ENCODE measurements around the gene ATP8A1.
A peak's percentile ranks its signal among the peaks of the same experiment; 100 is the strongest.
"Not testable (repeated sequence)": the region's sequence is repeated elsewhere in the genome, so short reads cannot be mapped to it uniquely, and the experiment has no call there.

ATP8A1 gene

DNA sequence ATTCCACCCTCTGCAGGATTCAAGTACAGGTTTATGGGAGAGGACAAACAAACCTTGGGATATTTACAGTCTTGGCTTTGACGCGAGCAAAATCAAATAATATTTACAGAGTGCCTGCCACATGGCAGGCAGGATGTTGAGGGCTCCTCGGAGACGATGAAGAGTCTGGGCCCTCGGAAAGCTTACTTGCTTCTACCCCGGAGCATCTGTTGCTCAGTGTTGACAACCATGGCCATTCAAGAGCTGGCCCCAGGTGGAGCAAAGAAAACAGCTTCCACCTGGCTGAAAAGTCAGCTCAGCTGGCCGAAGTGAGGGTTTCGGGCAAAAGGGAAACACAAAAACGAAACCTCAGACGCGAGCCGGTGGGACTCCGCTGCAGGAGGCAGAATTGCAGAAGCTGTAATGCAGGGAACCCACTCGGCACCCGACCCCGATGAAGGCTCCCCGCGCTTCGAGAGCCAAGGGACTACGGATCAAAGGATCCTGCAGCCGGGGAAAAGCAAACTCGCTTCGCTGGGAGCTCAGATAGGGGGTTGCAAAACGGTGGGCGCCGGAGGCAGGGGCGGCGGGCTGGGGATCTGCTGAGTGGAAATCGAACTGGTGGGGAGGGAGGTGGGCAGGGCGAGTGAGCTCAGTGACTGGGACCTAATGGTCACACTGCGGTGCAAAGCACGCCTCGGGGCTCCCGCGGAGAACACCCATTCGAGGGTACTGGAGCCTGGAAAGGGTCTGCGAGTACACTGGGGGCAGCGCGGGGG lies 805 bp downstream of the ATP8A1 start:
- peak; percentile 64 for DNase-seq (ENCODE audit: low spot score)
- TF ChIP-seq, protein P1, sequence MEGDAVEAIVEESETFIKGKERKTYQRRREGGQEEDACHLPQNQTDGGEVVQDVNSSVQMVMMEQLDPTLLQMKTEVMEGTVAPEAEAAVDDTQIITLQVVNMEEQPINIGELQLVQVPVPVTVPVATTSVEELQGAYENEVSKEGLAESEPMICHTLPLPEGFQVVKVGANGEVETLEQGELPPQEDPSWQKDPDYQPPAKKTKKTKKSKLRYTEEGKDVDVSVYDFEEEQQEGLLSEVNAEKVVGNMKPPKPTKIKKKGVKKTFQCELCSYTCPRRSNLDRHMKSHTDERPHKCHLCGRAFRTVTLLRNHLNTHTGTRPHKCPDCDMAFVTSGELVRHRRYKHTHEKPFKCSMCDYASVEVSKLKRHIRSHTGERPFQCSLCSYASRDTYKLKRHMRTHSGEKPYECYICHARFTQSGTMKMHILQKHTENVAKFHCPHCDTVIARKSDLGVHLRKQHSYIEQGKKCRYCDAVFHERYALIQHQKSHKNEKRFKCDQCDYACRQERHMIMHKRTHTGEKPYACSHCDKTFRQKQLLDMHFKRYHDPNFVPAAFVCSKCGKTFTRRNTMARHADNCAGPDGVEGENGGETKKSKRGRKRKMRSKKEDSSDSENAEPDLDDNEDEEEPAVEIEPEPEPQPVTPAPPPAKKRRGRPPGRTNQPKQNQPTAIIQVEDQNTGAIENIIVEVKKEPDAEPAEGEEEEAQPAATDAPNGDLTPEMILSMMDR (IDR thresholded peaks at IDR 0.05; ENCODE audit: extremely low read depth, missing control alignments), result no peak

DNA sequence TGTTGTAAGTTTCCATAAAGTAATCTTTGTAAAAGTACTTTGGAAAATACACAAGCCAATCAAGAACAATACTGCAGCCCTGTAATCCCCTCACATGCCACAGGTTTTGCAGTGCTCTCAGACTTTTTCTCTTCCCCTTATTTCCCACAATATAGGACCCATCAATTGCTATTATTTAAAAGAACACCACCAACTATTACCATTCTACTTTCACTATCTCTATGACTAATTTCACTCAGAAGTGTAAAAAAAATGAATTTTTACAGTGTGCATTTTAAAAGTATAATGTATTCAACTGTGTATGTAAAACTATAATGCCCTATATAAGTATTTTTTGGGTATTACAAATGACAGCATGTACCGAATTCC lies 1.7 kb downstream of the ATP8A1 start:
- TF ChIP-seq, protein P1 (IDR thresholded peaks at IDR 0.05; ENCODE audit: extremely low read depth, missing control alignments), result no peak
- DNase-seq (ENCODE audit: low spot score), result peak; percentile 19

DNA sequence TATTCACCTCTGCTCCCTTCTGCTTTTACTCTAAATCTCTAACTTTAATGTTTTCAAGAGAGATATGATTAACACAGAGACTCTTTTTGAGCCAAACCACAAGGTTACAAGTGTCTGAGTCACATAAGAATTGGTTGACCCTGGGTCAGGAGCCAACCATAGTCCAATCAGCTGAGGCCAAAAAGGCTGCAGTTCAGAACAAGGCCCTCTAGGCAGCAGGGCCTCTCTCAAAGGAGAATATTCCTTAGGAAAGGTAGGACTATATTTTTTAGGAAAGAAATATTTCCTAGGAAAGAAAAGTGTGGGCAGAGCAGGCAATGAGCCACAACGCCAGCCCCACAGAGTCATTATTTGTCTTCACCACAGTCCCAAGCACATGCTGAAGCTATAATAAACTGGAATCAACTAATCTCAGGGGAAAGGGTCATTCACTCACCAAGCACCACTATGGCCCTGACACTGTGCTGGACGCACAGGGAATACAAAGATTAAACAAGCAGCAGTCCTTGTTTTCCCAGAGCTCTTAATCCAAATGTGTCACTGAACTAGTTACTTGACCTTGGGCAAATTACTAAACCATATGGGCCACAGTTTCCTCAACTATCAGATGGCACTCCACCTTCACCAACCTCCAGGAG lies 2.2 kb downstream of the ATP8A1 start:
- TF ChIP-seq, protein P1 (IDR thresholded peaks at IDR 0.05; ENCODE audit: extremely low read depth, missing control alignments), result no peak
- peak; percentile 35 for DNase-seq (ENCODE audit: low spot score)

DNA sequence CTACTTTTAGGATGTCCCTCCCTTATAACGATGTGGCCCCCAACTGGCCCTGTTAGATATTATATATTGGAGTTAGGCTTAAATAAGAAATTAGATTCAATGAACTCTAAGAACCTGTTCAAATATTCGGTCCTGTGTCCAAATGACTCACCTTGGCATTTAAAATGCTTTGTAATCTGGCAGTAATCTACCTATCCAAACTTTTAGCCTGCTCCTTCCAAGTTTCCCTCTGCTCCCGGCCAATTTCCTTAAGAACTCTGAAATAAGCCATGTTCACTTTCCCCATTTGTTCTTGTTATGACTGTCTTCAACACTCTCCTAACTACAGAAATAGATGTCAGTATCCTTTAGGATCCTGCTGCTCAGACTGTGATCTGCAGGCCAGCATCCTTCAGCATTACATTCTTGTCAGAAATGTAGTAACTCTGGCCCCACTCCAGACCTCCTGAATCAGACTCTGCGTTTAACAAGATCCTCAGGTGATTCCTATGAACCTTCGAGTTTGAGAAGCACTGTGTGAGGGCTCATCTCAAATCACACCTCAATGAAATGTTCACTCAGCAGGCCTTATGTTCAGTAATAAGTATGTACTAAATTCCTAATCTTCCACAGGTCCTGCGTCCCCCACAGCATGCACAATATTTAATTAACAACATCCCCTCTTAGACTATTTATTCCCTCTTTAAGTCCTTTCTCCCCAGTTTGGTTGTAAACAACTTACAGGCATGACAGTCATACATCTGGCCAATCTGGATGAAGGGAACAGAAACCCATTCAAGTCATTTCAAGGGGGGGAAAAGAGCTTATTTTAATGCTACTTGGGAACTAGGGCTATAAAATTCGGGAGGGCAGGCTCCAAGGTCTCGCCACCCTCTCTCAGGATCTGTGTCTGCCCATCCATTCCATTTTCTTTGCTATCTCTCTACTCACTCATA lies 3.0 kb downstream of the ATP8A1 start:
- DNase-seq (ENCODE audit: low spot score), result no peak
- TF ChIP-seq, protein P1 (IDR thresholded peaks at IDR 0.05; ENCODE audit: extremely low read depth, missing control alignments), result no peak

DNA sequence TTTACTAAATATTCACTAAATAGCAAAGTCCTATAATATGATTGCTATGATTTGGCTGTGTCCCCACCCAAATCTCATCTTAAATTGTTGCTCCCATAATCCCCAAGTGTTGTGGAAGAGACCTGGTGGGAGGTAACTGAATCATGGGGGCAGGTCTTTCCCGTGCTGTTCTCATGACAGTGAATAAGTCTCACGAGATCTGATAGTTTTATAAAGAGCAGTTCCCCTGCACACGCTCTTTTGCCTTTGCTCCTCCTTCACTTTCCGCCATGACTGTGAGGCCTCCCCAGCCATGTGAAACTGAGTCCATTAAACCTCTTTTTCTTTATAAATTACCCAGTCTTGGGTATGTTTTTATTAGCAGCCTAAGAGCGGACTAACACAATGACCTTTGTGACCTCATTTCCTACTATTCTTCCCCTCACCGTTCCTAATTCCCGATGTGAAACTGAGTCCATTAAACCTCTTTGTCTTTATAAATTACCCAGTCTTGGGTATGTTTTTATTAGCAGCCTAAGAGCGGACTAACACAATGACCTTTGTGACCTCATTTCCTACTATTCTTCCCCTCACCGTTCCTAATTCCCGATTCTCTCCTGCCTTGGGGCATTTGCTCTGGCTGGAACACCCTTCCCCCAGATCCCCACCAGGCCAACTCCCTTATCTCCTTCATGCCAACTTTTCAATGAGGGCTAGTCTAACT lies 4.2 kb downstream of the ATP8A1 start:
- DNase-seq (ENCODE audit: low spot score), result not testable (repeated sequence)

DNA sequence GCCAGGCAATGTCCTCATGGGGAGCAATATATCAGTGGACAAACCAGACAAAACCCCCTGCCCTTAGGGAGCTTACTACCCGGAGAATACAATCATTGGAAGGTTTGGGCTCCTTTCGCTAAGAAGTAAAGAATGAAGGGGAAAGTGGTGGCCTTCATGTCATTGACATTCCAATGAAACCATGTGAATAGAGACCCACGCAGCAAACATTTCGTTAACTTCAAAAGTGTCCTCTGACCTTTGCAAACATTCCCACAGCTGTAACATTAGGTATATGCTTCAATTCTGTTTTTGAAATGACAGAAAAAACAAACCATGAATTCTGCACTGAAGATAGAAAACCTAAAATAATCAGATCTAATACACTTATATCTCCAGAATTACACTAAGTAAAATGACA lies 7.0 kb downstream of the ATP8A1 start:
- no peak for DNase-seq (ENCODE audit: low spot score)
- TF ChIP-seq, protein P1 (IDR thresholded peaks at IDR 0.05; ENCODE audit: extremely low read depth, missing control alignments), result no peak

DNA sequence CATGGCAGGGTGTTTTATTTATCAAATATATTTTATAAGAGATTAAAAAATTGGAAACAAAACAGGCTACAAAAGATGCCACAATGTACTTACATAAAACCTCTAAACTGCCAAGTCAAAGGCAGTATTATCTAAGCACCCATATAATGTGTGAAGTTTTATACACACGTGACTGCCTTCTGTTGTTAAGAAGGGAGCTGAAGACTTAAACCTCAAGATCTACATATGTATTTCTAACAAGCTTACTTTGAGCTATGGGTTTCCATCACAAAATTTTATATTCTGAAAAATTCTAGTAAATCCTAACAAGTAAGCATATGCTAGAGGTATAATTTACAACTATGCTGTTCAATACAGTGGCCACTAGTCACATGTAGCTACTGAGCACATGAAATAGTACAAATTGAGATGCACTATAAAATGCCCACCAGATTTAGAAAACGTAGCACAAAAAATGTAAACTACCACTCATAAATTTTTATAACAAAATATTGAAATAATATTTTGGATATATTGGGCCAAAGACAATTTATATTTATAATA lies 9.8 kb downstream of the ATP8A1 start:
- DNase-seq (ENCODE audit: low spot score), result no peak
- TF ChIP-seq, protein P1 (IDR thresholded peaks at IDR 0.05; ENCODE audit: extremely low read depth, missing control alignments), result no peak
